NCI-H2196 treated with DMSO at 0.1 percent for 48 hours (cell line): ENCODE data around the gene DNAAF3.
"Not testable (repeated sequence)": the region's sequence is repeated elsewhere in the genome, so short reads cannot be mapped to it uniquely, and the experiment has no call there.

Experiments
- DNase-seq: peaks from one replicate; lab custom pipeline; 2025; ENCODE audit not compliant: unreplicated experiment; lab: John Stamatoyannopoulos, UW

DNAAF3 gene

GRCh38 chr19:55166530-55167268, at the start of gene DNAAF3:
Gene DNAAF3 (minus strand): TSS chr19:55166613. CDS start chr19:55166413, 200 bp downstream.
- DNase-seq, result peak; percentile 98

- no peak for DNase-seq
These were observed 47.1 kb upstream of the DNAAF3 start for GRCh38 chr19:55213547-55213946.

GRCh38 chr19:55212447-55212846, 46.0 kb upstream of the DNAAF3 start:
- DNase-seq, result no peak

DNA sequence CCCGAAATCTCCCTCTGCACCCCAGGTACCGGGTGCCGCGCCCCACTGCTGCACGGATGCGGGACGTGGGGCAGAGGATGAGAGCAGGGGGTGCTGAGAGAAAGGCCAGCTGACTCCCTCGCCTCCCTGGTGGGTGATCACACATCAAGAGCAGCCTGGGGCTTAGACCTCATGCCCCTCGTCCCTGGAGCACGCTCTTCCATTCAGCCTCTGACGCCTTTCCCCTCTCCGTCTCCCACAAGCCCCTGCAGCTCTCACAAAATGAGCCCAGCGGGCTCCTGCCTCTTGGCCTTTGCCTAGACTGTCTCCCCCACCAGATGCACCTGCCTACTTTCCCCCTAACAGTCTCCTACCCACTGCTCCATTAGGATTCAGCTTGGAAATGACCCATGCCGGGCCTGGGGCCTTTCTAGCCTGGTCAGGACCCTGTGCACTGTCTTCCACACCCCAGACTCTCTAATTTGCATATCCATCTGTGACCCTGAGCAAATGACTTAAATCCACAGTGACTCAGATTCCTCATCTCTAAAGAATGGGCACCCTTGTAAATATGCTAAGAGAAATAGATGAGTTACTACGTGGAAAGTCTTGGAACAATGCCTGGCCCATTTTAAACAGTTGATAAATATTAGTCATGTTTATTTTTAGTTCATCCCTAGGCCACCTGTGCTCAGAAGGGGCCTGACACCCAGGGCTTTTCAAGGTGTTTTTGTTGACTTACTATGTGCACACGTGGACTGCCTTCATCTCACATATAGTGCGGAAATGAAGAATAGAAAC, 43.5 kb upstream of the DNAAF3 start:
- peak; percentile 77 for DNase-seq

DNA sequence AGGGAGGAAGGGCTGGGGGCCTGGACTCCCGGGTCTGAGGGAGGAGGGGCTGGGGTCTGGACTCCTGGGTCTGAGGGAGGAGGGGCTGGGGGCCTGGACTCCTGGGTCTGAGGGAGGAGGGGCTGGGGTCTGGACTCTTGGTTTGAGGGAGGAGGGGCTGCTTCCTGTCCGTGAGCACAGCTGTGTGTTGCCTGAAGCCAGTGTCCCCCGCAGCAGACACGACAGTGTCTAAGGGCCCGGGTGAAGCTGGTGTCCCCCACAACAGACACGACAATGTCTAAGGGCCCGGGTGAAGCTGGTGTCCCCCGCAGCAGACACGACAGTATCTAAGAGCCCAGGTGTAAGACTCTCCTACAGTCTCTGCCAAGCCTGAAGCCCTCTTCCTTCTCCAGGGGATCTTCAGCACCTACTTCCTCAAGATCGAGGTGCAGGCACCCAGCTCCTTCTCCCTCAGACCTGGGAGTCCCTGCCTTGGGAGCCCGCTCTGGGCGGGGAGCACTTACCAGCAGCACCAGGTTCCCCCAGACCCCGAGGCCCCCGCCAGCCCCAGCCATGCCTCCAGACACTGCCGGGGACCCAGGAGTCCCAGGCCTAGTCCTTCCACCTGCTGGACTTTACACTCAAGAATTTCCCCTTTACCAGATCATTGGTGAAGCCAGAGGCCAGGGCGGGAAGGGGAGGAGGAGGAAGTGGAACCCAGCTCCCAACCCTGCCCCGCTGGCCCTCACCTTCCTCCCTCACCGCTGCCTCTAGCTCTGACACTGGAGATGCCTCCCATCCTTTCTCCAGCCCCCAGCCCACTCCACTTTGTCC, 42.7 kb upstream of the DNAAF3 start, which contains the start of gene PTPRH:
PTPRH (minus strand) TSS at position 622 of the 813 bp plus-strand sequence; CDS start at position 554, 68 bp downstream.
- peak; percentile 17 for DNase-seq

- DNase-seq, result peak; percentile 76
These were observed 40.5 kb upstream of the DNAAF3 start for GRCh38 chr19:55206664-55207500.

DNA sequence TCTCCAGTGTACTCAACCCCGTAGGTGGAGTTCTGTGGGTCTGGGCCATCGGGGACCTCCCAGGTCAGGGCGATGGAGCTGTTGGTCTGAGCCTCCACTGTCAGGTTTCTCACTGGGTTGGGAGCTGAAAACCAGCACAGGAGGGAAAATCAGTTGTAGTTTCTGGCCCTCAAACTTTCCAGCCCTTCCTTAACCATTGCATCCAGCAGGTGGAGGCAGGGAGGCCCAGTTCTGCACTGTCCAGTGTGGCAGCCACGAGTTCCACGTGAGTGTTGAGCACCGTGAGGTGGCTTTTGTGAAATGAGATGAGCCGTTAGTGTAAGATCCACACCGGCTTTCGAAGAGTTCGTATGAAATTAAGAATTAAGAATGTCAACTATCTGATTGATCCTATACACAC, 35.8 kb upstream of the DNAAF3 start:
- not testable (repeated sequence) for DNase-seq

- DNase-seq, result no peak
These were observed 33.3 kb upstream of the DNAAF3 start for GRCh38 chr19:55199620-55200204.

DNA sequence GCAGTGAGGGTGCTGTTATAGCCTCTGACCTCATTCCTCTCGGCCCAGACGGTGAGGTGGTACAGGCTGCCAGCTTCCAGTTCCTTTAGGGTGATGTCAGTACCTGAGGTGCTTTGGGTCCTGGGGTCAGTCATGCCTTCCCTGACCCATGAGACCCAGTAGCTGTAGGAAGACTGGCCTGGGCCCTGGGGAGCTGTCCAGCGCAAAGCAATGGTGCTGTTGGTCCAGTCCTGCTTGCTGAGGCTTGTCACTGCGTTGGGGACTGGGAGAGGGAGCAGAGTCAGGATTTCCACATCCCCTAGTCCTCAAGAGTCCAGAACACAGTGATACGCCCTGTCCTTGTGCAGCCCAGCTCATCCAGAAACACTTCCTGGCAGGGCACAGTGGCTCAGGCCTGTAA, 32.2 kb upstream of the DNAAF3 start:
- DNase-seq, result no peak

DNA sequence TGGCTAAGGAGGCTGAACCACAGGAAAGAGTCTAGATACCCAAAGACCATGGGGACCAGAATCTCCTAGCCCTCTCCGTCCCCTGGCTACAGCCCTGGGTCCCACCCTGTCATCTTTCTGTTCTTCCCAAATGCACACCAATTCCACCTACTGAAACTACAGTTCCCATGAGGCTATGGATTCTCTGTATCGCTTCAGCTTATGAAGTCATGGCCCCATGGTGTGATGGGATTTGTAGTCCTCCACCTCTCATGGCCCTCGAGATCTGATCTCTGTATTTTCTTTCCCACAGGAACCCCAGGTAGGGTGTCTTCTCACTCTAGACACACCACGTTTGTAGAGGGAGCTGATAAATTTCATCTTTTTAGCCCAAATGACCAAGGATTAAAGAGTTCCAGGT, 31.1 kb upstream of the DNAAF3 start:
- DNase-seq, result no peak

DNA sequence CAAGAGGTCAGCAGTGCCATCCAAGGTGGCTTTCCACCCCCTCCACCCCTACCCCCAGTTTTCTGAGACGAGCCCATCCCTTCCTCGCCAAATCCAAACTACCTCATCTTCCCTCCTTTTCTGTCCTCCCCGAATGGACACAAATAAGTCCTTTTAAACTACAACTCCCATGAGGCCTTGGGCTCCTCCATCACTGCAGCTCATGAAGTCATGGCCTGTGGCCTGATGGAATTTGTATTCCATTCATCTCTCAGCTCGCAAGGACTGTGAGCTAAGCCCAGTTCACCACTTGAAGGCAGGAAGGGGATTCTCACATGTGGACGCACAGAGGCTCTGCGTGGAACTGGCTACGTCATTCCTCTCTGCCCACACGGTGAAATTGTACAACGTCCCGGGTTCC, 30.4 kb upstream of the DNAAF3 start:
- DNase-seq, result no peak

DNA sequence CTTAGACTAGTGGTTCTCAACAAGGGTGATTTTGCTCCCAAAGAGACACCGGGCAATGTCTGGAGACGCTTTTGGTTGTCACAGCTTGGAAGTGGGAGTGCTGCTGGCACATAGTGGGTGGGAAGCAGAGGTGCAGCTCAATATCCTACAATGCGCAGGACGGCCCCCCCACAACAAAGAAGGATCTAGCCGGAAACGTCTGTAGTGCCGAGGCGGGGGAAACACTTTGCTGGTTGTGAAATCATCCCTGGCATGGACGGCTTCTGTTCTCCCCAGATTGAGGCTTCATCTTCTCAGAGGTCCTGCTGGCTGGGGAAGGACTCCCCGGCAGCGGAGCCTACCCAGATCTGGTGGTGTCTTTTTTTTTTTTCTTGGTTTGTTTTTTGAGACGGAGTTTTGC, 27.1 kb upstream of the DNAAF3 start:
- DNase-seq, result no peak

DNA sequence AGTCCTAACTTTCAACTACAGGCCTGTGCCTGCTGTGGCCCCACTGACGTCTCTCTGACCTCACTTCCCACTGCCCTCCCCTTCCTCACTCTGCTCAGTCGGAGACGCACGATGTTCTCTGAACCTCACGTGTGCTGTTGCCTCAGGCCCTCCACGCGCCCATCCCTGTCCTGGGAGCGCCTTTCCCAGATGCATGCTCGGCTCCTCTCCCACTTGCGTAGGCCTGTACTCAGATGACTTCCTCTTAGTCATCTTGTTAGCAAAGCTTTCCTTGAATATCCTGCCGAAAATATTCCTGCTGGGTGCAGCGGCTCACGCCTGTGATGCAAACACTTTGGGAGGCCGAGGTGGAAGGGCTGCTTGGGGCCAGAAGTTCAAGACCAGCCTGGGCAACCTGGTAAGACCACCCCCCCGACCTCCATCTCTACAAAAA, 23.0 kb upstream of the DNAAF3 start:
- no peak for DNase-seq

DNA sequence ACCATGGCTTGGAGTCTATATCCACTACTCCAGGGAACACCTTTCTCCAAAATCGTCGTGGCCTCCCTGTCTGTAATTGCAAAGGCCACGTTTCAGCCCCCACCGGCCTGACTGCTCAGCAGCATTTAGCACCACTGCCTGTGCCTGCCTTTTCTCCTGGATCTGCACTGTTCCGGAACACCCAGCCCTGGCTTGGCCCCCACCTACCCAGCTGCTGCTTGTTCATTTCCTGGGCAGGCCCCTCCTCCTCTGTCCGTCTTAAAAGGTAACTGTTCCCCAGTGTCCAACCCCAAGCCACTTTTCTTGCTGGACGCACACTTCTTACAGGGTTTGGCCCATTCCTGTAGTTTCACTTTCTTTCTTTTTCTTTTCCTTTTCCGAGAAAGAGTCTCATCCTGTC, 22.2 kb upstream of the DNAAF3 start:
- no peak for DNase-seq

GRCh38 chr19:55186080-55186479, 19.7 kb upstream of the DNAAF3 start:
- no peak for DNase-seq

GRCh38 chr19:55181740-55182139, 15.3 kb upstream of the DNAAF3 start:
- DNase-seq, result no peak

DNA sequence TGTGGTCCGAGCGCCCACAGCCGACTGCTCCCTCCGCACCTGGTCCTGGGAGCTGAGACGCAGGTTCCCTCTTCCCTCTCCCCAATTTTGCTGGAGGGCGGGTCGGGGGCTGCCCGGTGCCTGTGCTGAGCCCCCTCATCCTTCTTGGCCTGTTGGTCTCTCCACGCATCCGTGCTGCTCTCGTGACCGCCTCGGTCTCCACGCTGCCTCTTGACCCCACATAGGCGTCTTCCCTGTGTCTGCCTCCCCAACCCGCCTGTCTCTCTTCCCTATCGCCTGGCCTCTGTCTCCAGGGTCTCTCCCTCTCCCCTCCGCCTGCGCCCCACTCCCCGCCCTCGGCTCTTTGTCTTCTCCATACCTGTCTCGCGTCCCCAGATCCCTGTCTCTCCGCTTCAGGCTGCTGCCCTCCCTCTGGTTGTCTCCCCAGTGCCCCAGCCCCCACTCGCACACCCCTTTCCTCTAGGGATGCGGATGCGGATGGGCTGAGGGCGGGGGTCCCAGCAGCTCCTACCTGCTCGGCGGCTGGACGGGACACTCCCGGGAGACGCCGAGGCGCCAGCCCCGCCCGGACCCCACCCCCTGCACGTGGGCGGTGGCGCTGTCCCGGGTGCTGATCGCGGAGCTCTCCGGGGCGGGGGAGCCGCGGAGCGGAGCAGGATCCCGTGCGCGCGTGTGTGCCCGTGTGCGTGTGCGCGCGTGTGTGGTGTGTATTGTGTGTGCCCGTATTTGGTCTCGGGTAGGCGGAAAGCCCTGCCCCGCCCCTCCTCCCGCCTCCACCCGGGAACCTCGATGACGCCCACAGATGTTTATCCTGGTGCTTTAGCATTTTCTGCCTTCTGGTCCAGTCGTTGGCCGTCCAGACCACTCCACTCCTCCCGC, 13.4 kb upstream of the DNAAF3 start, which contains the start of gene SYT5:
SYT5 (minus strand) TSS at position 684 of the 879 bp plus-strand sequence. CDS start 1,248 bp downstream, outside the sequence.
- DNase-seq, result no peak

GRCh38 chr19:55178781-55179599, 12.6 kb upstream of the DNAAF3 start:
- DNase-seq, result peak; percentile 89
